Stomach smooth muscle (tissue), 2 donors: ENCODE data around the gene CATSPER1.

Source experiments
- H3K27ac ChIP-seq: one replicate; pipeline ENCODE4 v1.7.0; 2013; ENCODE audit warnings: mild to moderate bottlenecking, low read length, inconsistent platforms
- H3K27me3 ChIP-seq, 2 donors: one replicate each; pipeline ENCODE4 v1.7.0; 2013; ENCODE audit warnings: low read length in 2 of 2; ENCODE audit not compliant: insufficient read depth in 2 of 2, control insufficient read depth in 1 of 2
- H3K36me3 ChIP-seq, 2 donors: one replicate each; pipeline ENCODE4 v1.7.0; 2013; ENCODE audit warnings: low read length in 2 of 2; ENCODE audit not compliant: control insufficient read depth in 2 of 2, insufficient read depth in 2 of 2
- H3K4me1 ChIP-seq: one replicate; pipeline ENCODE4 v1.7.0; 2013; ENCODE audit warnings: low read length; ENCODE audit not compliant: control insufficient read depth, insufficient read depth
- H3K4me3 ChIP-seq, 2 donors: one replicate each; pipeline ENCODE4 v1.7.0; 2013; ENCODE audit warnings: low read length in 2 of 2
- H3K9ac ChIP-seq, 2 donors: one replicate each; pipeline ENCODE4 v1.7.0; 2013; ENCODE audit warnings: low read length in 2 of 2, mild to moderate bottlenecking in 1 of 2
- H3K9me3 ChIP-seq, 2 donors: one replicate each; pipeline ENCODE4 v1.7.0; 2013; ENCODE audit warnings: low read length in 2 of 2; ENCODE audit not compliant: control insufficient read depth in 2 of 2
- donor health status: healthy.
- donor health status: Pancreatic carcinoma.

CATSPER1 gene

GRCh38 chr11:66068154-66068821, 42.0 kb upstream of the CATSPER1 start:
- Histone ChIP-seq H3K4me1 (peaks cover 27% of the 10 kb centered on the region), H3K4me3 (no peak overlapping the region), H3K9ac (peak overlapping the region; percentile 47 to 71), H3K27ac (peak overlapping the region; percentile 77), H3K27me3 (no peaks in the 10 kb centered on the region), H3K36me3 (peaks cover 30 to 33% of the 10 kb centered on the region in 2 donors), H3K9me3 (no peaks in the 10 kb centered on the region)

DNA sequence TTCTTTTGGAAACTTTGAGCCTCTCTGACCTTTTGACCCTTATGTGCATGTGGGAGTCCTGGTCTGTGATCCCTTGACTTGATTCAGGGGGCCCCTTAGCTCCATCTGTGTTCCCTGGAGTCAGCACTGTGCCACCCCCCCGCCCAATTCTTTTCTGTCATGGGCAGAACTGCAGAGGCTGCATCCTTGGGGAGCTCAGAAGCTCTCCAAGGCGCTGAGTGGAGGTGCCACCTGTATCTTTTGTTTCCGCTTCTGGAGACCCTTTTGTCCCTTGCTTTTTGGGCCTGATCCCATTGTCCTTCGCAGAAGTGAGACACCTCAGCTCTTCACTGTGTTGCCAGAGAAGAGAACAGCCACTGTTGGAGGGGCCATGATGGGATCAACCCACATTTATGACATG, 41.4 kb upstream of the CATSPER1 start:
- Histone ChIP-seq H3K27ac (peak overlapping the region; percentile 77), H3K9ac (no peak overlapping the region), H3K4me1 (peaks cover 27% of the 10 kb centered on the region), H3K36me3 (peaks cover 36 to 37% of the 10 kb centered on the region in 2 donors), H3K4me3 (no peak overlapping the region), H3K9me3 (no peaks in the 10 kb centered on the region), H3K27me3 (no peaks in the 10 kb centered on the region)

DNA sequence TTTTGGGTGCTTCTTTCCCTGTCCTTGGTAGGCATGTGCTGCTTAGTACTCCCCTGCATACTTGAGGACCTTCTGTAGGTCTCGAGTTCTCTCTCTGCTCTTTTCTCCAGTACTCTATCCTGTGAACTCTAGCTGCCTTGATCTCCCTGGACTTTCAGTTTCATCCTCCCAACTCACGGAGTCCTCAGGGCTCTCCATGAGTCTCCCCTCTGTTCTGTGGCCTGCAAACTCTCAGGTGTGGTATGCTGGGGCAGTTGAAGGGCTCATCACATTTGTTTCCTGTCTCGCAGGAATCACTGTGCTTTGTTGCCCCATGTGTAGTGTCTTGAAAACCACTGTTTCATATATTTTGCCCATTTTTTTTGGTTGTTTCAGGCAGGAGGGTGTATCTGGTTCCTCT, 40.5 kb upstream of the CATSPER1 start:
- Histone ChIP-seq H3K27me3 (no peaks in the 10 kb centered on the region), H3K27ac (peak overlapping the region; percentile 11), H3K9ac (peak overlapping the region in 1 of 2 donors; percentile 5), H3K4me1 (peaks cover 27% of the 10 kb centered on the region), H3K4me3 (no peak overlapping the region), H3K9me3 (no peaks in the 10 kb centered on the region), H3K36me3 (peaks cover 40 to 41% of the 10 kb centered on the region in 2 donors)

DNA sequence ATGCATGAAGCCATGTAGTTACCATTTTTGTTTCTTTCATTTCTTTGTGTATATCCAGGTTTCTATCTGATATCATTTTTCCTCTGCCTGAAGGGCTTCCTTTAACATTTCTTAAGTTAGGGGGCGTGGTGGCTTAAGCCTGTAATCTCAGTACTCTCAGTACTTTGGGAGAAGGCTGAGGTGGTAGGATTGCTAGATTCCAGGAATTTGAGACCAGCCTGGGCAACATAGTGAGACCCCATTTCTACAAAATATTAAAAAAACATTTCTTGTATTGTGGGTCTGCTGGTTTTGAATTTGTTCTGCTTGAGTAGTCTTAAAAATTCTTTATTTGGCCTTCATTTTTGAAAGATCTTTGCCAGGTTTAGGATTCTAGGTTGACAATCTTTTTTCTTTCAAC, 38.3 kb upstream of the CATSPER1 start:
- no peak overlapping the region for H3K27ac ChIP-seq
- peaks cover 18% of the 10 kb centered on the region for H3K4me1 ChIP-seq
- H3K36me3 ChIP-seq = peaks cover 61 to 62% of the 10 kb centered on the region in 2 donors
- H3K9me3 ChIP-seq = no peaks in the 10 kb centered on the region
- H3K4me3 ChIP-seq = no peak overlapping the region
- H3K27me3 ChIP-seq = no peaks in the 10 kb centered on the region
- no peak overlapping the region for H3K9ac ChIP-seq

GRCh38 chr11:66063900-66064299, 37.6 kb upstream of the CATSPER1 start:
- Histone ChIP-seq H3K9me3 (no peaks in the 10 kb centered on the region), H3K9ac (no peak overlapping the region), H3K4me1 (peaks cover 11% of the 10 kb centered on the region), H3K27me3 (no peaks in the 10 kb centered on the region), H3K36me3 (peaks cover 68 to 69% of the 10 kb centered on the region in 2 donors), H3K4me3 (no peak overlapping the region), H3K27ac (no peak overlapping the region)

DNA sequence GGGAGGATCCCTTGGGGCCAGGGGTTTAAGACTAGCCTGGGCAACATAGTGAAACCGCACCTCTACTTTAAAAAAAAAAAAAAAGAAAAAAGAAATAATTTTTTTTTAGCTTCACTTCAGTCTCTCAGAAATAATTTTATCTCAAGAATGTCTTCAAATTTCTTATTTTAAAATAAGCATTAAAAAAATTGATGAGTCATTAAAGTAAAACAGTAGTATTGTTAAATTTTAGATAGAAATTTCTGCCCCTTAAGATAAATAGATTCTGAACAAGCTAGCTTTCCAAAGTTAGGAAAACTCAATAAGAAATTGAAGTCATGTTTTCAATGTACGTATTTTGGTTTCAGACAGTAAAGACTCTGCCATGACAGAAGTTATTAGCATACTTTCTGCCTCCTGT, 36.1 kb upstream of the CATSPER1 start:
- Histone ChIP-seq H3K27me3 (no peaks in the 10 kb centered on the region), H3K27ac (no peak overlapping the region), H3K4me1 (no peaks in the 10 kb centered on the region), H3K36me3 (peaks cover 69 to 74% of the 10 kb centered on the region in 2 donors), H3K9me3 (no peaks in the 10 kb centered on the region), H3K9ac (no peak overlapping the region), H3K4me3 (no peak overlapping the region)

DNA sequence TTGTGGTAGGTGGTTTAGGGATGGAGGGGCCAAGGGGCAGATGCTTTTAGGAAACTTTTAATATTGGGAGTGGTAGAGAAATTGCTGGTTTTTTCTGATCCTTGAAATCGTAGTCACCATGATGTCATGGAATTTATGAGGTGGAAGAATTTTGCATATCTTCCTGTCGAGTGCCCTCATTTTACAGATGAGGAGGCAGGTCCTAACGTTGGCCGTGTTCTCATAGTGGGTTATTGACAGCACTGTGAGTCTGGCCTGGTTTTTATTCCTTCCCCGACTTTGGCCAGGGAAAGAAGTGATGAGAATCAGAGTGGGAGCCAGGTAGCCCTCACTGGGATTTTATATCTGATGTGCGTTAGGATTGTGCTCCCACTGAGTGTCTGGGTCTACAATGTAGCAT, 35.0 kb upstream of the CATSPER1 start:
- Histone ChIP-seq H3K36me3 (peaks cover 68 to 72% of the 10 kb centered on the region in 2 donors), H3K27me3 (no peaks in the 10 kb centered on the region), H3K27ac (peak overlapping the region; percentile 6), H3K4me3 (no peak overlapping the region), H3K4me1 (no peaks in the 10 kb centered on the region), H3K9ac (no peak overlapping the region), H3K9me3 (no peaks in the 10 kb centered on the region)

GRCh38 chr11:66059966-66060680, 33.8 kb upstream of the CATSPER1 start:
- no peak overlapping the region for H3K27ac ChIP-seq
- no peaks in the 10 kb centered on the region for H3K27me3 ChIP-seq
- peaks cover 69 to 76% of the 10 kb centered on the region in 2 donors for H3K36me3 ChIP-seq

DNA sequence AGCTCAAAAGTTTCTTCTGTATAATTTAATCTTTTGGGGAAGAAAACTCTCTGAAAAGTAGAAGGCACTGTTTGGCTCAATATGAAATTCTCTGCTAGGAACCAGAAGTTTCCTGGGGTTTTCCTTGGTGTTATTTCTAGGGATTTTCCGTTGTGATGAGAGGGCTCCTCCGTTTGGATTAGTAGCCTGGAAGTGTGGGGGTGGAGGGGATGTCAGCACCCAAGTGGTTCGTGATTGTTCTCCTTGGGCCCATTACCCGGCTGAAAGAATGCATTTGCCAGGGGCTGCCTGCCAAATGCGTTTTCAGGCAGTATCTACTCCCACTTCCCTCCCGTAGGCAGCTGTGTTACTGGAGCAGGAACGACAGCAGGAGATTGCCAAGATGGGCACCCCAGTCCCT, 30.2 kb upstream of the CATSPER1 start:
- Histone ChIP-seq H3K9me3 (no peaks in the 10 kb centered on the region), H3K9ac (no peak overlapping the region), H3K4me3 (no peak overlapping the region), H3K36me3 (peaks cover 52 to 57% of the 10 kb centered on the region in 2 donors), H3K4me1 (peaks cover 17% of the 10 kb centered on the region), H3K27me3 (no peaks in the 10 kb centered on the region), H3K27ac (no peak overlapping the region)

More at GRCh38 chr11:66059966-66060680, 33.8 kb upstream of the CATSPER1 start:
- Histone ChIP-seq H3K4me3 (no peak overlapping the region), H3K9me3 (no peaks in the 10 kb centered on the region), H3K4me1 (no peaks in the 10 kb centered on the region), H3K9ac (no peak overlapping the region)

DNA sequence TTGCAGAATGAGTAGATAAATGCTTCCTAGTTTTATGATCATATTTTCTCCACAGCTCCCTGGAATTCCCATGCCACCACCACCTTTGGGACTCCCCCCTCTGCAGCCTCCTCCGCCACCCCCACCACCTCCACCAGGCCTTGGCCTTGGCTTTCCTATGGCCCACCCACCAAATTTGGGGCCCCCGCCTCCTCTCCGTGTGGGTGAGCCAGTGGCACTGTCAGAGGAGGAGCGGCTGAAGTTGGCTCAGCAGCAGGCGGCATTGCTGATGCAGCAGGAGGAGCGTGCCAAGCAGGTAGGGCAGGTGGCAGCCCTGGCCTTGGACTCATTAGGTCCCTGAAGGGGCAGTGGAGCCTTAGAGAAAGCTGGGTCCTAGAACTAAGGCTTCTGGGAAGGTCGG, 28.7 kb upstream of the CATSPER1 start:
- Histone ChIP-seq H3K27me3 (no peaks in the 10 kb centered on the region), H3K4me1 (peaks cover 22% of the 10 kb centered on the region), H3K9ac (no peak overlapping the region), H3K36me3 (peaks cover 37 to 44% of the 10 kb centered on the region in 2 donors), H3K4me3 (no peak overlapping the region), H3K27ac (no peak overlapping the region), H3K9me3 (no peaks in the 10 kb centered on the region)

DNA sequence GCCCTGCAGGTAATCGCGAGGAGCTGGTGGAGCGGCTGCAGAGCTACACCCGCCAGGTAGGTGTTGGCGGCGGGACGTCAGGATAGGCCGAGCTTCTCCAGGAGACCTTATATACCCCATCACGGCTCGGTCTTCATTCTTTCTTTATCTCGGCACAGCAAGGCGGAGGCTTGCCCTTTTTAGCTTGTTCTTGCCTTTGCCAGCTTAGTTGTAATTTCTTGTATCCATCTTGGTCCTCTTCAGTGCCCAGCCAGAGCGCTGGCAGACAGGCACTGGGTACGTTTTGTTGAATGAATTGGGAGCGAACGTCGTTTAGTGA, 26.3 kb upstream of the CATSPER1 start:
- H3K4me3 ChIP-seq = peak overlapping the region; percentile 98 to 99
- H3K27me3 ChIP-seq = peaks cover 3 to 12% of the 10 kb centered on the region in 2 donors
- peak overlapping the region; percentile 79 for H3K27ac ChIP-seq
- H3K36me3 ChIP-seq = peaks cover 15 to 21% of the 10 kb centered on the region in 2 donors
- H3K9me3 ChIP-seq = no peaks in the 10 kb centered on the region
- peak overlapping the region; percentile 92 to 97 for H3K9ac ChIP-seq
- H3K4me1 ChIP-seq = peaks cover 24% of the 10 kb centered on the region
